PC-9 (cell line): ENCODE data around the gene EPS15. TPM values are rescaled to one million over a fixed set of nuclear protein-coding genes. Genes with fewer than 3 reads are reported as not detected.

Experiments
- BruUV-seq: library from RNA; stranded (reverse); fragments of 400-500 nt; replicated peaks from 2 replicates; lab custom pipeline; 2021; lab: Mats Ljungman, UMichigan
- CTCF ChIA-PET: fragments of 300-600 bp; sonication (Branson Sonifier 250); formaldehyde crosslinking; loops from one replicate; lab custom pipeline; 2022; ENCODE audit warnings: antibody characterized with exemption; lab: Charles Lee
- POLR2A ChIA-PET: fragments of 300-600 bp; sonication (Branson Sonifier 250); formaldehyde crosslinking; loops from one replicate; lab custom pipeline; 2022; ENCODE audit warnings: antibody characterized with exemption; ENCODE audit not compliant: unreplicated experiment; lab: Charles Lee
- DNase-seq, 2 experiments: peaks; one replicate each; pipeline versions ENCODE4 v3.0.0 to v3.0.0-alpha.2; 2015 to 2022; ENCODE audit warnings: mixed read lengths in 1 of 2
- H2AFZ ChIP-seq: fragments of 200-600 bp; sonication (generic); 2 replicates; pipeline ENCODE4 v1.8.1; 2017; ENCODE audit warnings: antibody characterized with exemption
- H3F3A ChIP-seq: fragments of 200-600 bp; sonication (generic); 2 replicates; pipeline ENCODE4 v1.8.1; 2017; ENCODE audit warnings: antibody characterized with exemption, mild to moderate bottlenecking, low read depth; ENCODE audit not compliant: insufficient read depth
- H3K27ac ChIP-seq: fragments of 200-600 bp; sonication (generic); 2 replicates; pipeline ENCODE4 v1.6.1; 2016; ENCODE audit warnings: mixed run types
- H3K27me3 ChIP-seq: fragments of 200-600 bp; sonication (generic); 2 replicates; pipeline ENCODE4 v1.6.1; 2016; ENCODE audit warnings: low read depth, mixed run types; ENCODE audit not compliant: insufficient read depth
- H3K36me3 ChIP-seq: fragments of 200-600 bp; sonication (generic); 2 replicates; pipeline ENCODE4 v1.6.1; 2016; ENCODE audit warnings: low read depth, mixed run types
- H3K4me1 ChIP-seq: fragments of 200-600 bp; sonication (generic); replicated peaks from 2 replicates; pipeline ENCODE4 v1.6.1; 2016; ENCODE audit warnings: mixed run types; ENCODE audit not compliant: insufficient read depth
- H3K4me2 ChIP-seq: fragments of 200-600 bp; sonication (generic); 2 replicates; pipeline ENCODE4 v1.6.1; 2017; ENCODE audit warnings: mixed run types
- H3K4me3 ChIP-seq: fragments of 200-600 bp; sonication (generic); 2 replicates; pipeline ENCODE4 v1.6.1; 2016; ENCODE audit warnings: mixed run types
- H3K79me2 ChIP-seq: fragments of 200-600 bp; sonication (generic); 2 replicates; pipeline ENCODE4 v1.6.1; 2017; ENCODE audit warnings: low read depth, mixed run types
- H3K9me2 ChIP-seq: fragments of 200-600 bp; sonication (generic); 2 replicates; pipeline ENCODE4 v1.8.1; 2017; ENCODE audit warnings: mild to moderate bottlenecking; ENCODE audit not compliant: insufficient read depth
- H3K9me3 ChIP-seq: fragments of 200-600 bp; sonication (generic); 2 replicates; pipeline ENCODE4 v1.8.1; 2016; ENCODE audit warnings: low read depth; ENCODE audit not compliant: insufficient read depth
- H4K20me1 ChIP-seq: fragments of 200-600 bp; sonication (generic); 2 replicates; pipeline ENCODE4 v1.8.1; 2017; ENCODE audit not compliant: insufficient read depth
- CTCF ChIP-seq: fragments of 200-600 bp; sonication (generic); conservative IDR thresholded peaks from 2 replicates; pipeline ENCODE4 v1.6.1; 2017; ENCODE audit warnings: mixed run types, antibody characterized with exemption, mild to moderate bottlenecking, moderate library complexity
- EZH2 ChIP-seq: fragments of 200-600 bp; sonication (generic); IDR thresholded peaks from 2 replicates; pipeline ENCODE4 v1.8.0; 2017; ENCODE audit warnings: antibody characterized with exemption, low read depth
- intact Hi-C: fragments of 100-400 bp; cut with micrococcal nuclease; formaldehyde crosslinking; loops from one replicate; pipeline ENCODE4 v1.10.0; 2022; ENCODE audit not compliant: unreplicated experiment
- total RNA-seq: library from RNA; stranded (reverse); gene quantifications from 2 replicates; pipeline ENCODE4 v1.2.3, GENCODE V29; 2021

The EPS15 gene
- total RNA-seq, 1 experiment from 2014 or later, result 60.1 TPM

- H3K9me3 ChIP-seq, result no peaks in the 10 kb centered on the region
- H3F3A ChIP-seq, result peaks cover 60% of the 10 kb centered on the region
- H3K79me2 ChIP-seq, result peaks cover 10% of the 10 kb centered on the region
- intact Hi-C loops, result loop anchor here (1.0 to 5.0 kb wide), 7 partner anchors 9 to 310 kb away; partner anchors contain the start of genes EPS15 and NRDC
- H3K4me1 ChIP-seq, result peaks cover 93% of the 10 kb centered on the region
- no peak overlapping the region for H2AFZ ChIP-seq
- ChIA-PET CTCF (interaction anchor here (0.6 kb wide), 1 partner anchor 223 kb away, joined by 3 read pairs; no protein-coding TSS in a partner anchor), POLR2A (interaction anchor here (0.6 to 1.8 kb wide), 3 partner anchors 9 to 110 kb away, joined by 3 to 11 read pairs (median 8); no protein-coding TSS in a partner anchor)
- peak overlapping the region; percentile 74 for H3K4me2 ChIP-seq
- H3K27me3 ChIP-seq, result no peaks in the 10 kb centered on the region
- no peak overlapping the region; the same call in 1 of the 2 replicates for H3K4me3 ChIP-seq
- no TSS peak for BruUV-seq
- H3K9me2 ChIP-seq, result no peaks in the 10 kb centered on the region; the same call in 1 of the 2 replicates
- TF ChIP-seq CTCF (no peak), EZH2 (no peak)
- H4K20me1 ChIP-seq, result no peaks in the 10 kb centered on the region
- DNase-seq, result peak; percentile 71 to 97
- H3K27ac ChIP-seq, result peak overlapping the region; percentile 97
- no peaks in the 10 kb centered on the region for H3K36me3 ChIP-seq
Measured at GRCh38 chr1:51567653-51568052, 48.6 kb upstream of the EPS15 start.

- no peak for TF ChIP-seq EZH2
- TF ChIP-seq CTCF, result no peak; the same call in 1 of the 2 replicates
- no peak overlapping the region for H3K4me3 ChIP-seq
- CTCF ChIA-PET, result interaction anchor here (0.6 kb wide), 1 partner anchor 523 kb away, joined by 3 read pairs; no protein-coding TSS in a partner anchor
- POLR2A ChIA-PET, result no interaction called here
- no peak for DNase-seq
- H3K27ac ChIP-seq, result peak overlapping the region; percentile 97
- intact Hi-C loops, result loop anchor here (2.0 to 5.0 kb wide), 2 partner anchors 47 to 311 kb away; partner anchors contain the start of genes EPS15 and NRDC
- H3K4me1 ChIP-seq, result peaks cover 86% of the 10 kb centered on the region
- no TSS peak for BruUV-seq
- H3K79me2 ChIP-seq, result peaks cover 10% of the 10 kb centered on the region
- H3K9me3 ChIP-seq, result no peaks in the 10 kb centered on the region
- H3K9me2 ChIP-seq, result no peaks in the 10 kb centered on the region; the same call in 1 of the 2 replicates
- H2AFZ ChIP-seq, result no peak overlapping the region
- H3F3A ChIP-seq, result peaks cover 53% of the 10 kb centered on the region
- H3K27me3 ChIP-seq, result no peaks in the 10 kb centered on the region
- peak overlapping the region; percentile 74; the same call in 1 of the 2 replicates for H3K4me2 ChIP-seq
- no peaks in the 10 kb centered on the region for H3K36me3 ChIP-seq
- no peaks in the 10 kb centered on the region for H4K20me1 ChIP-seq
Measured at GRCh38 chr1:51566260-51566659, 47.2 kb upstream of the EPS15 start.

GRCh38 chr1:51565009-51565408, 45.9 kb upstream of the EPS15 start:
- no peaks in the 10 kb centered on the region for H3K9me3 ChIP-seq
- intact Hi-C loops, result loop anchor here (5.0 kb wide), 1 partner anchor 312 kb away; the partner anchor contains the start of gene NRDC
- ChIA-PET CTCF (no interaction called here), POLR2A (interaction anchor here (0.6 to 0.7 kb wide), 2 partner anchors 106 to 287 kb away, joined by 4 to 6 read pairs; no protein-coding TSS in a partner anchor)
- H2AFZ ChIP-seq, result no peak overlapping the region
- no peaks in the 10 kb centered on the region; the same call in 1 of the 2 replicates for H3K9me2 ChIP-seq
- BruUV-seq, result no TSS peak
- DNase-seq, result peak; percentile 56 to 62
- no peaks in the 10 kb centered on the region for H4K20me1 ChIP-seq
- peak overlapping the region; percentile 74 for H3K4me2 ChIP-seq
- H3K4me3 ChIP-seq, result no peak overlapping the region
- H3K79me2 ChIP-seq, result peaks cover 10% of the 10 kb centered on the region
- no peaks in the 10 kb centered on the region for H3K27me3 ChIP-seq
- no peak for TF ChIP-seq EZH2
- no peak for TF ChIP-seq CTCF
- H3K27ac ChIP-seq, result peak overlapping the region; percentile 34
- peaks cover 53% of the 10 kb centered on the region for H3F3A ChIP-seq
- H3K36me3 ChIP-seq, result no peaks in the 10 kb centered on the region
- peaks cover 86% of the 10 kb centered on the region for H3K4me1 ChIP-seq
